ENCODE data around the gene TTF1. TPM values are rescaled to one million over a fixed set of nuclear protein-coding genes. Genes with fewer than 3 reads are reported as not detected.

TTF1 gene
- total RNA-seq, 1 experiment from 2014 or later = 26.9 TPM

GRCh38 chr9:132384376-132384775 is 22.3 kb downstream of the TTF1 start:
- no peak overlapping the region for H2BK12ac ChIP-seq (ENCODE audit: insufficient read length, low read depth, low read length)
- H3K18ac ChIP-seq (ENCODE audit: insufficient read length, low read depth, low read length) = no peak overlapping the region
- no peak overlapping the region for H3K27ac Mint-ChIP-seq

More at GRCh38 chr9:132384376-132384775, 22.3 kb downstream of the TTF1 start:
- no peak overlapping the region for H3K4ac ChIP-seq (ENCODE audit: low read depth, low read length)
- H3K79me2 ChIP-seq (ENCODE audit: insufficient read depth, low read length) = no peaks in the 10 kb centered on the region
- H2BK20ac ChIP-seq (ENCODE audit: low read depth, low read length, poor library complexity, severe bottlenecking) = no peak overlapping the region
- no peaks in the 10 kb centered on the region for H4K20me1 ChIP-seq (ENCODE audit: control insufficient read depth, insufficient read depth, insufficient read length)
- no peak for TF ChIP-seq CTCF (conservative IDR thresholded peaks at IDR 0.05)
- H4K5ac ChIP-seq (ENCODE audit: insufficient read length, low read depth, low read length) = no peak overlapping the region
- H4K8ac ChIP-seq (replicated peaks; ENCODE audit: insufficient read length, low read depth, low read length) = no peak overlapping the region
- H3K14ac ChIP-seq (ENCODE audit: insufficient read depth, low read length) = no peak overlapping the region
- no peak overlapping the region for H3K56ac ChIP-seq (ENCODE audit: insufficient read length, low read depth, low read length)
- Mint-ChIP-seq H3K4me1 (no peaks in the 10 kb centered on the region), H3K27me3 (ENCODE audit: low read depth) (no peaks in the 10 kb centered on the region), H3K4me3 (no peak overlapping the region), H3K9me3 (no peaks in the 10 kb centered on the region), H3K36me3 (ENCODE audit: insufficient read depth in 1 of 3, low read depth in 3 of 3) (peaks cover 26 to 84% (median 65%) of the 10 kb centered on the region in 3 experiments; a peak in 6 of 7 replicates)
- no peak overlapping the region for H3K9ac ChIP-seq (ENCODE audit: extremely low read depth, insufficient read length, low read length)
- no peak overlapping the region for H2BK120ac ChIP-seq (ENCODE audit: low read depth, low read length, poor library complexity, severe bottlenecking)
- H2BK15ac ChIP-seq (ENCODE audit: low read depth, low read length) = no peak overlapping the region
- no peak overlapping the region for H3K23ac ChIP-seq (ENCODE audit: insufficient read length, low read depth, low read length)
- H3K27ac ChIP-seq (ENCODE audit: insufficient read length, low read depth, low read length) = no peak overlapping the region
- no peaks in the 10 kb centered on the region for H3K23me2 ChIP-seq (ENCODE audit: insufficient read length, low read depth, low read length, poor library complexity, severe bottlenecking)
- H3K27me3 ChIP-seq (ENCODE audit: insufficient read depth, low read length) = no peaks in the 10 kb centered on the region
- no peak overlapping the region for H4K91ac ChIP-seq (ENCODE audit: insufficient read length, low read depth, low read length)
- H2BK5ac ChIP-seq (ENCODE audit: insufficient read length, low read length) = no peak overlapping the region
- no peak for DNase-seq
- H3K4me1 ChIP-seq (ENCODE audit: insufficient read depth, low read length) = no peaks in the 10 kb centered on the region
- H2AFZ ChIP-seq (ENCODE audit: low read length) = no peak overlapping the region
- H3K79me1 ChIP-seq (ENCODE audit: insufficient read depth, low read depth, low read length, poor library complexity, severe bottlenecking) = no peaks in the 10 kb centered on the region
- H3T11ph ChIP-seq (ENCODE audit: low read length) = no peak overlapping the region
- H3K4me2 ChIP-seq (ENCODE audit: insufficient read depth, insufficient read length, low read length) = no peak overlapping the region
- no peaks in the 10 kb centered on the region for H3K9me3 ChIP-seq (ENCODE audit: control insufficient read depth, low read depth, low read length)
- no CpG with 5 or more reads among the region's 8 CpGs for WGBS (ENCODE audit: extremely low coverage, insufficient read length, low lambda C conversion rate)
- no peak overlapping the region for H2AK5ac ChIP-seq (ENCODE audit: insufficient read length, low read length)
